Upper lobe of right lung (tissue), 1 donor: ENCODE data around the gene ADAMTS9. TPM values are rescaled to one million over a fixed set of nuclear protein-coding genes. Genes with fewer than 3 reads are reported as not detected.

Source experiments
- ATAC-seq: fragments of 200-7000 bp; cut with Tn5 transposase; one replicate; pipeline ENCODE4 v1.9.1; 2020; ENCODE audit warnings: mild to moderate bottlenecking, moderate library complexity
- DNase-seq: peaks from one replicate; pipeline ENCODE4 v3.0.0-alpha.2; 2020
- H3K27ac ChIP-seq: fragments of 200-600 bp; one replicate; pipeline ENCODE4 v1.8.0; 2022
- H3K27me3 ChIP-seq: fragments of 200-600 bp; one replicate; pipeline ENCODE4 v1.8.0; 2022; ENCODE audit warnings: mild to moderate bottlenecking
- H3K36me3 ChIP-seq: fragments of 200-600 bp; one replicate; pipeline ENCODE4 v1.8.0; 2022
- H3K4me1 ChIP-seq: fragments of 200-600 bp; one replicate; pipeline ENCODE4 v1.8.0; 2022
- H3K4me3 ChIP-seq: fragments of 200-600 bp; one replicate; pipeline ENCODE4 v1.8.0; 2022; ENCODE audit warnings: mild to moderate bottlenecking
- H3K9me3 ChIP-seq: fragments of 200-600 bp; one replicate; pipeline ENCODE4 v1.8.0; 2022
- CTCF ChIP-seq: fragments of 200-600 bp; IDR thresholded peaks from one replicate; pipeline ENCODE4 v1.8.0; 2022; ENCODE audit warnings: antibody characterized with exemption
- intact Hi-C: fragments of 100-400 bp; cut with DNase I; formaldehyde crosslinking; loops from one replicate; pipeline ENCODE4 v1.11.0; 2022
- total RNA-seq: library from RNA; stranded (reverse); fragmentation: NEBNext Ultra II Directional; extraction: Animal tissue kit (Norgen Biotek cat#: 25700); gene quantifications from one replicate; pipeline ENCODE4 v1.2.1, GENCODE V29; 2021
- donor health status: DM: no; HTN: yes; CAD: no; lungs with severe emphysema.

ADAMTS9 gene
- total RNA-seq, 1 donor from 2014 or later, result 30.1 TPM

GRCh38 chr3:64586952-64587351, 100.8 kb downstream of the ADAMTS9 start:
- ATAC-seq, result no peak
- TF ChIP-seq CTCF, result no peak
- no peaks in the 10 kb centered on the region for H3K27me3 ChIP-seq
- no peaks in the 10 kb centered on the region for H3K36me3 ChIP-seq
- no peak for DNase-seq
- intact Hi-C loops, result no loop called here
- no peaks in the 10 kb centered on the region for H3K4me1 ChIP-seq
- no peak overlapping the region for H3K27ac ChIP-seq
- no peak overlapping the region for H3K4me3 ChIP-seq
- H3K9me3 ChIP-seq, result no peaks in the 10 kb centered on the region

- Histone ChIP-seq H3K27ac (no peak overlapping the region), H3K9me3 (no peaks in the 10 kb centered on the region), H3K4me3 (no peak overlapping the region), H3K4me1 (no peaks in the 10 kb centered on the region), H3K36me3 (no peaks in the 10 kb centered on the region), H3K27me3 (no peaks in the 10 kb centered on the region)
- ATAC-seq, result no peak
- no peak for TF ChIP-seq CTCF
- DNase-seq, result no peak
- intact Hi-C loops, result no loop called here
These were observed 103.6 kb downstream of the ADAMTS9 start for GRCh38 chr3:64584179-64584578.

- H3K27ac ChIP-seq, result no peak overlapping the region
- intact Hi-C loops, result no loop called here
- no peaks in the 10 kb centered on the region for H3K27me3 ChIP-seq
- H3K36me3 ChIP-seq, result no peaks in the 10 kb centered on the region
- no peak for DNase-seq
- no peak overlapping the region for H3K4me3 ChIP-seq
- H3K4me1 ChIP-seq, result no peaks in the 10 kb centered on the region
- ATAC-seq, result no peak
- H3K9me3 ChIP-seq, result no peaks in the 10 kb centered on the region
- no peak for TF ChIP-seq CTCF
These were observed 109.0 kb downstream of the ADAMTS9 start for GRCh38 chr3:64578797-64579196.

GRCh38 chr3:64578062-64578770, 109.6 kb downstream of the ADAMTS9 start:
- Histone ChIP-seq H3K36me3 (no peaks in the 10 kb centered on the region), H3K4me1 (no peaks in the 10 kb centered on the region), H3K27me3 (no peaks in the 10 kb centered on the region), H3K9me3 (no peaks in the 10 kb centered on the region), H3K4me3 (no peak overlapping the region), H3K27ac (no peak overlapping the region)
- ATAC-seq (no peak), DNase-seq (no peak)
- intact Hi-C loops, result no loop called here
- TF ChIP-seq CTCF, result no peak

GRCh38 chr3:64576211-64576775, 111.5 kb downstream of the ADAMTS9 start:
- intact Hi-C loops, result no loop called here
- Histone ChIP-seq H3K36me3 (no peaks in the 10 kb centered on the region), H3K4me3 (no peak overlapping the region), H3K9me3 (no peaks in the 10 kb centered on the region), H3K4me1 (no peaks in the 10 kb centered on the region), H3K27ac (no peak overlapping the region), H3K27me3 (no peaks in the 10 kb centered on the region)
- ATAC-seq (no peak), DNase-seq (no peak)
- no peak for TF ChIP-seq CTCF
